Stimulated activated effector memory CD8-positive, alpha-beta T cell treated with anti-CD3 and anti-CD28 coated beads, Interleukin-12 subunit alpha, Interleukin-12 subunit beta, amount 100 ng/mL, for 72 hours (primary cell): ENCODE results near the gene RGCC.

Experiments used
- ATAC-seq: fragments of 150-1000 bp; cut with Tn5 transposase; 2 replicates; pipeline ENCODE4 v1.10.0; 2021
- DNase-seq, 2 donors: peaks; one replicate each; pipeline ENCODE4 v3.0.0; 2021 to 2022; ENCODE audit warnings: low spot score in 2 of 2
- H3K27ac Mint-ChIP-seq: one replicate; pipeline ENCODE4 v1.8.0; 2022; ENCODE audit warnings: mild to moderate bottlenecking, mixed read lengths
- H3K36me3 Mint-ChIP-seq: one replicate; pipeline ENCODE4 v1.8.0; 2022; ENCODE audit warnings: mild to moderate bottlenecking, mixed read lengths
- H3K4me1 Mint-ChIP-seq: one replicate; pipeline ENCODE4 v1.8.0; 2022; ENCODE audit warnings: mixed read lengths
- H3K4me3 Mint-ChIP-seq: one replicate; pipeline ENCODE4 v1.8.0; 2022; ENCODE audit warnings: mild to moderate bottlenecking, mixed read lengths
- H3K9me3 Mint-ChIP-seq: one replicate; pipeline ENCODE4 v1.8.0; 2022; ENCODE audit warnings: mixed read lengths

RGCC gene

GRCh38 chr13:41460930-41461329 lies 3.6 kb downstream of the RGCC start:
- ATAC-seq = no peak
- Mint-ChIP-seq H3K4me3 (peak overlapping the region; percentile 73), H3K36me3 (peaks cover 86% of the 10 kb centered on the region), H3K9me3 (no peaks in the 10 kb centered on the region), H3K27ac (peak overlapping the region; percentile 93), H3K4me1 (peaks cover 78% of the 10 kb centered on the region)
- no peak for DNase-seq

DNA sequence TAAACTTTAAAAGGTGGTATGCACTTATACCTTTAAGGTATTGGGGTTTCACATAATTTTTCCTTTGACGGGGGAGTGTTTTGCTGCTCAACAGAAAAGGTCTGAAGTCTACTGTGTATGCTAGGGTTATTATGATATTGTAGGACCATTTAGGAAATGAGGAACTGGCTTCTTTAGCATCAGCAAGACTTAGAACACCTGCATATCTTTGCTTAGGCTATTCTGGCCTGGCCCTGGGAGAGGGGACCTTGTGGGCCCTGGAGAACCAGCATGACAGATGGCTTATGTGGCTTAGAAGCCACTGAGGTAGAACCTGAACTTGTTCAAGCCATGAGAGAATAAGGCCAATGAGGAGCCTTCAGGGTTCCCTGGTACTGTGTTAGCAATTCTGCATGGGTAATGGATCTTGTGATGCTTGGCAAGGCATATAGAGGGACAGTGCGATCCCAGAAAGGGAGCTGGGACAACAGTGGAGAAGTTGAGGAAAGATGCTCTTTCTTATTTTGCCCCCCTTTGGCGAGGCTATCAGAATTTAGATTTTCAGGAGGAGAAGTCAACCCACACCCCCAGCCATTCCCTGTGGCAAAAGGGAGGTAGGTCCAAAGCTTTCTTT lies 4.3 kb downstream of the RGCC start:
- ATAC-seq (no peak), DNase-seq (no peak)
- peaks cover 93% of the 10 kb centered on the region for H3K36me3 Mint-ChIP-seq
- H3K9me3 Mint-ChIP-seq = no peaks in the 10 kb centered on the region
- H3K4me3 Mint-ChIP-seq = peak overlapping the region; percentile 73
- H3K4me1 Mint-ChIP-seq = peaks cover 78% of the 10 kb centered on the region
- peak overlapping the region; percentile 94 for H3K27ac Mint-ChIP-seq

- H3K27ac Mint-ChIP-seq = peak overlapping the region; percentile 94
- H3K36me3 Mint-ChIP-seq = peaks cover 94% of the 10 kb centered on the region
- DNase-seq = no peak
- peaks cover 80% of the 10 kb centered on the region for H3K4me1 Mint-ChIP-seq
- ATAC-seq = no peak
- H3K9me3 Mint-ChIP-seq = no peaks in the 10 kb centered on the region
- H3K4me3 Mint-ChIP-seq = peak overlapping the region; percentile 73
Observed at GRCh38 chr13:41462427-41462826, 5.1 kb downstream of the RGCC start.

DNA sequence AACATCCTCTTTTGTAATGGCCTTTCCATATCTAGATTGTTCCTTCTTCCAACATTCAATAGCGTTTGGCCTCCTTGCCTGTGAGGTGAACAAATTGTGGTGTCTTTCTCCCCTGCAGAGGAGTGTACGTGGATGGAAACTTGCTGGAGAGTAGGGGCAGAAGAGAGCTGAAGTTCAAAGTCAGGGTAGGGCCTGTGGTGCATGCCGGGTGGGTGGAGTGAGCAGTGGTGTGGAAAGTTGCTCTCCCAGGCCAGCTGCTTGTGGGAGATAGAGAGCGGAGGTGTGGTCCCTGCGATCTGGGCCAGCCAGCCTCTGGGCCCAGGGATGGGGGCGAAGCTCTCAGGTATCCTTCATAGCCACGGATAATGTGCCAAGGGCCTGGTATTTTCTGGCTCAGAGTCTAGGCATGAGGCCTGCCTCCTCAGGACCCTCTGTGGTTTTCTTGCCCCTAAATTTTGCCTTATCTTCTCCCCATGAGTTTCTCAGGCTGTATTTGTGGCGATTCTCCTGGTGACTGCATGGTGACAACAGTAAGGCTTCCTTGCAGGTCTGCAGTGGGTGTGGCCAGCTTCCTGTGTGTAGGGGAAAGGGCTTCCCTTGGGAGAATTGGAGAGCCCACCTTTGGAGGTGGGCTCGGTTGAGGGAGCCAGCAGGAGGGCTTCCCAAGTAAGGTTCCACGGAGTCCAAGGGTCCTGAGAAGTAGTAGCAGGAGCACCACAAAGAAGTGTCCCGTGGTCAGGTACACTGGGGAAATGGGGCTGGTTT lies 6.7 kb downstream of the RGCC start:
- Mint-ChIP-seq H3K36me3 (peaks cover 100% of the 10 kb centered on the region), H3K27ac (peak overlapping the region; percentile 94), H3K4me1 (peaks cover 75% of the 10 kb centered on the region), H3K4me3 (peak overlapping the region; percentile 73), H3K9me3 (no peaks in the 10 kb centered on the region)
- peak; percentile 33 for ATAC-seq
- no peak for DNase-seq

GRCh38 chr13:41465241-41465847 lies 8.0 kb downstream of the RGCC start:
- peak overlapping the region; percentile 94 for H3K27ac Mint-ChIP-seq
- ATAC-seq = peak; percentile 93
- peaks cover 62% of the 10 kb centered on the region for H3K4me1 Mint-ChIP-seq
- H3K9me3 Mint-ChIP-seq = no peaks in the 10 kb centered on the region
- peak overlapping the region; percentile 73 for H3K4me3 Mint-ChIP-seq
- peaks cover 100% of the 10 kb centered on the region for H3K36me3 Mint-ChIP-seq
- DNase-seq = peak; percentile 62 to 89

- H3K4me3 Mint-ChIP-seq = peak overlapping the region; percentile 73
- H3K27ac Mint-ChIP-seq = peak overlapping the region; percentile 94
- no peak for DNase-seq
- peaks cover 100% of the 10 kb centered on the region for H3K36me3 Mint-ChIP-seq
- peaks cover 60% of the 10 kb centered on the region for H3K4me1 Mint-ChIP-seq
- ATAC-seq = no peak
- no peaks in the 10 kb centered on the region for H3K9me3 Mint-ChIP-seq
Observed at GRCh38 chr13:41465898-41466320, 8.6 kb downstream of the RGCC start.

DNA sequence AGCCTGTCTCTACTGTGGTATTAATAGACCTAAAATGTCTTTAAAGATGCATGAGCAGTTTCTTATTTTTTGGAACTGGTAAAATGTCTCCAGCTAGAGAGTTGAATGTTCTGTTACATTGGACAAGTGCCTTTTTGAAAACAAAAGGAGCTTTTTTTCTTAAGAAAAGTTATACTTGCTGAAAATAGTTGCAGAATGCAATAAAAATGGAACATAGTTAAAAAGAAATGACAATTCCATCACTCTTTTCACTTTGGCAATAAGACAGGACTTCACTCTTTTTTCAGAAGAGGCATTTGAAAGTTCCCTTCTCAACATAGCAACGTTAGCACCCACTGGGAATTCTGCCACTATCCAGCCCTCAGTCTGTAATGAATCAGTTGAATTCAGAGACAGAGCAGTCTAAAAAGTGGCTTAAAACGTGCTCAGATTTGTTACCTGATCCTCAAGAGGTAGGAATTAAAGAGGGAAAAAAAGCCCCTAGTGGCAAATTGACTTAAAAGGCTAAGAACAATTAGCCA lies 10.1 kb downstream of the RGCC start:
- H3K36me3 Mint-ChIP-seq = peaks cover 100% of the 10 kb centered on the region

GRCh38 chr13:41468631-41469030 lies 11.3 kb downstream of the RGCC start:
- Mint-ChIP-seq H3K4me3 (no peak overlapping the region), H3K36me3 (peaks cover 90% of the 10 kb centered on the region), H3K27ac (no peak overlapping the region), H3K4me1 (peaks cover 39% of the 10 kb centered on the region), H3K9me3 (no peaks in the 10 kb centered on the region)
- ATAC-seq = no peak
- DNase-seq = no peak

More for the DNA sequence above, 10.1 kb downstream of the RGCC start:
- DNase-seq (no peak), ATAC-seq (no peak)
- H3K4me1 Mint-ChIP-seq = peaks cover 51% of the 10 kb centered on the region
- no peaks in the 10 kb centered on the region for H3K9me3 Mint-ChIP-seq
- no peak overlapping the region for H3K4me3 Mint-ChIP-seq
- no peak overlapping the region for H3K27ac Mint-ChIP-seq

DNA sequence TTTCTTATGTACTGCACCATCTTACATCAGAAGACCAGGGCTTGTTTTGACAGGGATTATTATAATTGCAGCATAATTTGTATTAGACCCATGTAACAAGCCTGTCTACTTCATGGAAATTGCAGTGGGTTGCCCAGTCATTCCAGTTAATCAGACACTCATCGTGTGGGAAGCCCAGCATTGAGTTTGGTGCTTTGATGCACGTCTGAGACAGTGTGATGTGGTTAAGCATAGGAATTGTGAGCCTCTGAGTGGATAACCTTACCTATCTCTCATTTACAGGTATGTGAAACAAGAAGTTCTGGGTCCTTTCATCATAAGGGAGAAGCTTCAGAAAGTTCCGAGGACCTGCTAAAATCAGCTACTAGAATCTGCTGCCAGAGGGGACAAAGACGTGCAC lies 12.8 kb downstream of the RGCC start:
- Mint-ChIP-seq H3K27ac (no peak overlapping the region), H3K4me1 (peaks cover 24% of the 10 kb centered on the region), H3K4me3 (no peak overlapping the region), H3K36me3 (peaks cover 75% of the 10 kb centered on the region), H3K9me3 (no peaks in the 10 kb centered on the region)
- ATAC-seq (peak; percentile 36), DNase-seq (no peak)

DNA sequence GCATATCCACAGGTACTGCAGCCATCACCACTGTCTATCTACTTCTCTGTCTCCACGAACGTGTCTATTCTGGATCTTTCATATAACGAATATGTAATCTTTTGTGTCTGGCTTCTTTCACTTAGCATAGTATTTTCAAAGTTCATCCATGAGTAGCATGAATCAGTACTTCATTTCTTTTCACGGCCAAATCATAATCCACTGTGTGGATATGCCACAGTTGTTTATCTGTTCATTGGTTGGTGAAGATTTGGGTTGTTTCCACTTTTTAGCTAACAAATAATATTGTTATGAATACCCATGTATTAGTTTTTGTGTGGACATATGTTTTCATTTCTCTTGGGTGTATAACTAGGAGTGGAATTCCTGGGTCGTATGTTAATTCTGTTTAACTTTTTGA lies 14.4 kb downstream of the RGCC start:
- DNase-seq = no peak
- H3K4me1 Mint-ChIP-seq = peaks cover 8% of the 10 kb centered on the region
- H3K9me3 Mint-ChIP-seq = no peaks in the 10 kb centered on the region
- no peak overlapping the region for H3K27ac Mint-ChIP-seq
- ATAC-seq = no peak
- H3K4me3 Mint-ChIP-seq = no peak overlapping the region
- H3K36me3 Mint-ChIP-seq = peaks cover 59% of the 10 kb centered on the region

DNA sequence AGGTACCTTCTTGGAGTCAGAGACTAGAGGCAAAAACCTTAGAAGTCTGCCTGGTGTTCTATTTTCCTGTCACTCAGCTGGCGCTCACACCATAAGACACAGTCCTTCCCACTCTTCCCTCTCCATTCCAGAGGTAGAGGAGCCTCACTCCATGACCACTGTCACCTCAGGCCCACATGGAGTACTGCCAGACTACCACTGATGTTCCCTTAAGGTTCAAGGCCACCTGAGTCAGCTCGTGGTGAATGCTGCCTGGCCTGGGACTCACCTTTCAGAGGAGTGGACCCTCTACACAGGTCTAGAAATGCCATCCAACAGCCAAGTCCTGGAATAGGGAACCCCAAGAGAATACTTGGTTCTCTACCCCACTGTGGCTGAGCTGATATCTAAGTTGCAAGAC lies 29.9 kb downstream of the RGCC start:
- H3K4me3 Mint-ChIP-seq = no peak overlapping the region
- H3K27ac Mint-ChIP-seq = peak overlapping the region; percentile 62
- H3K9me3 Mint-ChIP-seq = peaks cover 15% of the 10 kb centered on the region
- H3K36me3 Mint-ChIP-seq = no peaks in the 10 kb centered on the region
- peaks cover 29% of the 10 kb centered on the region for H3K4me1 Mint-ChIP-seq
- DNase-seq (no peak), ATAC-seq (no peak)

DNA sequence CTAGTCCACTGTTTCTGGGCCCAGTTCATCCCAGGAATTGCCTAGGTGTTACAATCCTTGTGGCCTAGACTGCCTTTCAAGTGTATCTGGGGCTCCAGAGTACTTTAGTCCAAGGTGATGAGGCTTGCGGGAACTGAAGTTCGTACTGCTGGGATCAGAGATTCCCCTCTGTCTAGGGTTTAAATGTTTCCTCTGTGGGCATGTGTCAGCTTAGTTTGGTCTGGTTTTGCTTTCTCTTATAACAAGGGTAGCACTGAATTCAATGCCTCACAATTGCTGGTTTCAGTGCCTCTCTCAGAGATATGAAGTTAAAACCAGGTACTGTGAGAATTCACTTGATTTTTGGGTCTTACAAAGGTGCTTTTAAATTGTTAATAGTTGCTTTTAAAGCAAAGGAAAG lies 30.8 kb downstream of the RGCC start:
- DNase-seq (no peak), ATAC-seq (no peak)
- Mint-ChIP-seq H3K9me3 (peaks cover 11% of the 10 kb centered on the region), H3K4me1 (peaks cover 38% of the 10 kb centered on the region), H3K27ac (peak overlapping the region; percentile 62), H3K36me3 (no peaks in the 10 kb centered on the region), H3K4me3 (no peak overlapping the region)

GRCh38 chr13:41490371-41491015 lies 33.1 kb downstream of the RGCC start:
- no peak for DNase-seq
- peak overlapping the region; percentile 71 for H3K27ac Mint-ChIP-seq
- H3K4me1 Mint-ChIP-seq = peaks cover 59% of the 10 kb centered on the region
- ATAC-seq = no peak
- no peaks in the 10 kb centered on the region for H3K36me3 Mint-ChIP-seq
- no peak overlapping the region for H3K4me3 Mint-ChIP-seq
- H3K9me3 Mint-ChIP-seq = peaks cover 8% of the 10 kb centered on the region

- Mint-ChIP-seq H3K27ac (peak overlapping the region; percentile 49), H3K9me3 (peaks cover 3% of the 10 kb centered on the region), H3K4me3 (no peak overlapping the region), H3K36me3 (no peaks in the 10 kb centered on the region), H3K4me1 (peaks cover 68% of the 10 kb centered on the region)
- DNase-seq (no peak), ATAC-seq (no peak)
Observed at GRCh38 chr13:41491436-41491835, 34.1 kb downstream of the RGCC start.
